K562 (cell line): ENCODE results near the gene MYL11. TPM values are rescaled to one million over a fixed set of nuclear protein-coding genes. Genes with fewer than 3 reads are reported as not detected.

ENCODE experiments used
- BMI1 ChIP-seq: fragments of 150-350 bp; IDR thresholded peaks from 2 replicates; pipeline ENCODE4 v1.6.1; 2014; ENCODE audit warnings: low read length
- CBFA2T2 ChIP-seq: fragments of 450-650 bp; conservative IDR thresholded peaks from 2 replicates; pipeline ENCODE4 v1.6.1; 2017; ENCODE audit warnings: mild to moderate bottlenecking
- MCM3 ChIP-seq: fragments of 450-650 bp; IDR thresholded peaks from 2 replicates; pipeline ENCODE4 v1.6.1; 2016
- MEF2A ChIP-seq: IDR thresholded peaks from 2 replicates; pipeline ENCODE4 v1.6.1; 2011; ENCODE audit warnings: low read depth, mild to moderate bottlenecking, low read length, moderate library complexity; ENCODE audit not compliant: control insufficient read depth
- PURB ChIP-seq: sonication (generic); formaldehyde crosslinking; IDR thresholded peaks from 2 replicates; pipeline ENCODE4 v1.9.0; 2021; ENCODE audit warnings: low read depth, mild to moderate bottlenecking, missing genetic modification reagents
- RBM15 ChIP-seq: fragments of 200-400 bp; formaldehyde crosslinking; IDR thresholded peaks from 2 replicates; pipeline ENCODE4 v1.6.1; 2018; ENCODE audit warnings: mild to moderate bottlenecking, low read length, moderate library complexity; ENCODE audit not compliant: insufficient read depth
- SOX6 ChIP-seq: fragments of 450-650 bp; IDR thresholded peaks from 2 replicates; pipeline ENCODE4 v1.6.1; 2014; ENCODE audit warnings: mild to moderate bottlenecking
- SUPT5H ChIP-seq: fragments of 450-650 bp; IDR thresholded peaks from 2 replicates; pipeline ENCODE4 v1.6.1; 2016
- TAL1 ChIP-seq: fragments of 450-650 bp; IDR thresholded peaks from 2 replicates; pipeline ENCODE4 v1.6.1; 2016; ENCODE audit warnings: mild to moderate bottlenecking
- TCF3 ChIP-seq: sonication (generic); formaldehyde crosslinking; IDR thresholded peaks from 2 replicates; pipeline ENCODE4 v1.4.0; 2020; ENCODE audit warnings: mild to moderate bottlenecking, missing genetic modification reagents
- TEAD4 ChIP-seq, 2 experiments: sonication (generic) in 1 of 2; formaldehyde crosslinking in 1 of 2; IDR thresholded peaks; 2 replicates each; pipeline versions ENCODE4 v1.6.1 to v1.8.0; 2012 to 2022; ENCODE audit warnings: borderline replicate concordance in 1 of 2, inconsistent platforms in 1 of 2, low read length in 1 of 2, mild to moderate bottlenecking in 1 of 2, missing genetic modification reagents in 1 of 2
- polyA plus RNA-seq, 8 experiments: library from polyadenylated mRNA; depleted of rRNA in 4 of 8; stranded (reverse) in 5 of 8; unstranded in 3 of 8; fragments of >200 nt; fragmentation: Nextera tagmentation in 2 of 8; fragmentation: Illumina TruSeq in 1 of 8; extraction: Ambion mirVana in 2 of 8; extraction: Trizol in 1 of 8; gene quantifications; 2 replicates each; pipeline versions ENCODE4 v1.2.1 to v1.2.3, GENCODE V29; 2011 to 2014; ENCODE audit warnings: inconsistent platforms in 1 of 8, missing spikeins in 1 of 8
- total RNA-seq, 7 experiments: library from RNA; depleted of rRNA in 6 of 7; stranded (reverse); fragments of >200 nt in 6 of 7; fragmentation: Illumina TruSeq in 2 of 7; extraction: Trizol in 2 of 7; gene quantifications; 2 replicates each; pipeline versions ENCODE4 v1.2.1 to v1.2.3, GENCODE V29; 2011 to 2021; ENCODE audit warnings: low replicate concordance in 1 of 7
- TF ChIP-seq, protein P1 (sequence below), 2 experiments: IDR thresholded peaks; 2 replicates each; pipeline ENCODE4 v1.6.1; 2012; ENCODE audit warnings: improper control_type of control experiment in 2 of 2, low read depth in 2 of 2, low read length in 2 of 2, borderline replicate concordance in 1 of 2
- TF ChIP-seq, protein P2 (sequence below): fragments of 250-450 bp; sonication (Bioruptor Pico); IDR thresholded peaks from 2 replicates; pipeline ENCODE4 v1.8.0; 2022; ENCODE audit warnings: moderate library complexity, mild to moderate bottlenecking, inconsistent platforms
- TF ChIP-seq, protein P3 (sequence below): sonication (generic); formaldehyde crosslinking; IDR thresholded peaks from 2 replicates; pipeline ENCODE4 v1.8.0; 2023; ENCODE audit warnings: mild to moderate bottlenecking, missing genetic modification reagents
- TF ChIP-seq, protein P4 (sequence below): sonication (generic); formaldehyde crosslinking; IDR thresholded peaks from 2 replicates; pipeline ENCODE4 v1.8.0; 2022; ENCODE audit warnings: mild to moderate bottlenecking, missing genetic modification reagents
- TF ChIP-seq, protein P5 (sequence below): fragments of 450-650 bp; conservative IDR thresholded peaks from 2 replicates; pipeline ENCODE4 v1.6.1; 2016; ENCODE audit warnings: missing genetic modification characterization, low read depth, mild to moderate bottlenecking, control low read depth, missing compliant biosample characterization

The MYL11 gene
- total and polyA plus RNA-seq, 9 of the 15 experiments (the other 6 are each of a cell fraction or from before 2014, with no cell fraction given), result 0.31 to 1.5 (median 0.73) TPM; not detected in 4

DNA sequence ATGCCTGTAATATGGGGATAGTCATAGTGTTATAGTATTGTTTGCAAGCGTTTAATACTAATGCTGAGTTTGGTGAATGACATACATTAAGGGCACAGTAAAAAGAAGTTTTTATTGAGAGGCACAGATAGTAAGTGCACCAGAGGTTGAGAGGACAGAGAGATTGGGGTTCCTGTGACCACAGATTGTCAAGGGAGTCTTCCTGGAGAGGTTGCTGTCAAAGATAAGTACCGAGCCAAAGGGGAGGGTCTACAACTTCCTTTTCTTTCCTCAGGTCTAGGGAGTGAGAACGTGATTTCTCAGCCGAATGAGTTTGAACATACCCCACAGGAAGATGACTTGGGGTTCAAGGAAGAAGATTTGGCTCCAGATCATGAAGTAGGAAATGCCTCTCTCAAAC is 22.5 kb downstream of the MYL11 start (continued):
- TF ChIP-seq, protein P1, sequence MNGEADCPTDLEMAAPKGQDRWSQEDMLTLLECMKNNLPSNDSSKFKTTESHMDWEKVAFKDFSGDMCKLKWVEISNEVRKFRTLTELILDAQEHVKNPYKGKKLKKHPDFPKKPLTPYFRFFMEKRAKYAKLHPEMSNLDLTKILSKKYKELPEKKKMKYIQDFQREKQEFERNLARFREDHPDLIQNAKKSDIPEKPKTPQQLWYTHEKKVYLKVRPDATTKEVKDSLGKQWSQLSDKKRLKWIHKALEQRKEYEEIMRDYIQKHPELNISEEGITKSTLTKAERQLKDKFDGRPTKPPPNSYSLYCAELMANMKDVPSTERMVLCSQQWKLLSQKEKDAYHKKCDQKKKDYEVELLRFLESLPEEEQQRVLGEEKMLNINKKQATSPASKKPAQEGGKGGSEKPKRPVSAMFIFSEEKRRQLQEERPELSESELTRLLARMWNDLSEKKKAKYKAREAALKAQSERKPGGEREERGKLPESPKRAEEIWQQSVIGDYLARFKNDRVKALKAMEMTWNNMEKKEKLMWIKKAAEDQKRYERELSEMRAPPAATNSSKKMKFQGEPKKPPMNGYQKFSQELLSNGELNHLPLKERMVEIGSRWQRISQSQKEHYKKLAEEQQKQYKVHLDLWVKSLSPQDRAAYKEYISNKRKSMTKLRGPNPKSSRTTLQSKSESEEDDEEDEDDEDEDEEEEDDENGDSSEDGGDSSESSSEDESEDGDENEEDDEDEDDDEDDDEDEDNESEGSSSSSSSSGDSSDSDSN (IDR thresholded peaks at IDR 0.05; ENCODE audit: borderline replicate concordance in 1 of 2, low read depth in 2 of 2, low read length in 2 of 2), result no peak
- TF ChIP-seq, protein P2, sequence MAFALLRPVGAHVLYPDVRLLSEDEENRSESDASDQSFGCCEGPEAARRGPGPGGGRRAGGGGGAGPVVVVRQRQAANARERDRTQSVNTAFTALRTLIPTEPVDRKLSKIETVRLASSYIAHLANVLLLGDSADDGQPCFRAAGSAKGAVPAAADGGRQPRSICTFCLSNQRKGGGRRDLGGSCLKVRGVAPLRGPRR (CRISPR knock-in tag), result no peak
- TF ChIP-seq SUPT5H (no peak), MEF2A (no peak), TEAD4 (IDR thresholded peaks at IDR 0.05; ENCODE audit: low read length) (peak; percentile 45), TEAD4 (CRISPR knock-in tag; IDR thresholded peaks at IDR 0.05; ENCODE audit: borderline replicate concordance) (no peak), SOX6 (no peak), RBM15 (no peak), PURB (CRISPR knock-in tag) (no peak), MCM3 (no peak), CBFA2T2 (peak; percentile 57; the same call in 1 of the 2 replicates), TCF3 (CRISPR knock-in tag) (peak; percentile 72), BMI1 (no peak), TAL1 (0 out of 2 replicates have a peak, but pooled peaks have one; percentile 29)
- TF ChIP-seq, protein P3, sequence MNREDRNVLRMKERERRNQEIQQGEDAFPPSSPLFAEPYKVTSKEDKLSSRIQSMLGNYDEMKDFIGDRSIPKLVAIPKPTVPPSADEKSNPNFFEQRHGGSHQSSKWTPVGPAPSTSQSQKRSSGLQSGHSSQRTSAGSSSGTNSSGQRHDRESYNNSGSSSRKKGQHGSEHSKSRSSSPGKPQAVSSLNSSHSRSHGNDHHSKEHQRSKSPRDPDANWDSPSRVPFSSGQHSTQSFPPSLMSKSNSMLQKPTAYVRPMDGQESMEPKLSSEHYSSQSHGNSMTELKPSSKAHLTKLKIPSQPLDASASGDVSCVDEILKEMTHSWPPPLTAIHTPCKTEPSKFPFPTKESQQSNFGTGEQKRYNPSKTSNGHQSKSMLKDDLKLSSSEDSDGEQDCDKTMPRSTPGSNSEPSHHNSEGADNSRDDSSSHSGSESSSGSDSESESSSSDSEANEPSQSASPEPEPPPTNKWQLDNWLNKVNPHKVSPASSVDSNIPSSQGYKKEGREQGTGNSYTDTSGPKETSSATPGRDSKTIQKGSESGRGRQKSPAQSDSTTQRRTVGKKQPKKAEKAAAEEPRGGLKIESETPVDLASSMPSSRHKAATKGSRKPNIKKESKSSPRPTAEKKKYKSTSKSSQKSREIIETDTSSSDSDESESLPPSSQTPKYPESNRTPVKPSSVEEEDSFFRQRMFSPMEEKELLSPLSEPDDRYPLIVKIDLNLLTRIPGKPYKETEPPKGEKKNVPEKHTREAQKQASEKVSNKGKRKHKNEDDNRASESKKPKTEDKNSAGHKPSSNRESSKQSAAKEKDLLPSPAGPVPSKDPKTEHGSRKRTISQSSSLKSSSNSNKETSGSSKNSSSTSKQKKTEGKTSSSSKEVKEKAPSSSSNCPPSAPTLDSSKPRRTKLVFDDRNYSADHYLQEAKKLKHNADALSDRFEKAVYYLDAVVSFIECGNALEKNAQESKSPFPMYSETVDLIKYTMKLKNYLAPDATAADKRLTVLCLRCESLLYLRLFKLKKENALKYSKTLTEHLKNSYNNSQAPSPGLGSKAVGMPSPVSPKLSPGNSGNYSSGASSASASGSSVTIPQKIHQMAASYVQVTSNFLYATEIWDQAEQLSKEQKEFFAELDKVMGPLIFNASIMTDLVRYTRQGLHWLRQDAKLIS, result no peak
- TF ChIP-seq, protein P4, sequence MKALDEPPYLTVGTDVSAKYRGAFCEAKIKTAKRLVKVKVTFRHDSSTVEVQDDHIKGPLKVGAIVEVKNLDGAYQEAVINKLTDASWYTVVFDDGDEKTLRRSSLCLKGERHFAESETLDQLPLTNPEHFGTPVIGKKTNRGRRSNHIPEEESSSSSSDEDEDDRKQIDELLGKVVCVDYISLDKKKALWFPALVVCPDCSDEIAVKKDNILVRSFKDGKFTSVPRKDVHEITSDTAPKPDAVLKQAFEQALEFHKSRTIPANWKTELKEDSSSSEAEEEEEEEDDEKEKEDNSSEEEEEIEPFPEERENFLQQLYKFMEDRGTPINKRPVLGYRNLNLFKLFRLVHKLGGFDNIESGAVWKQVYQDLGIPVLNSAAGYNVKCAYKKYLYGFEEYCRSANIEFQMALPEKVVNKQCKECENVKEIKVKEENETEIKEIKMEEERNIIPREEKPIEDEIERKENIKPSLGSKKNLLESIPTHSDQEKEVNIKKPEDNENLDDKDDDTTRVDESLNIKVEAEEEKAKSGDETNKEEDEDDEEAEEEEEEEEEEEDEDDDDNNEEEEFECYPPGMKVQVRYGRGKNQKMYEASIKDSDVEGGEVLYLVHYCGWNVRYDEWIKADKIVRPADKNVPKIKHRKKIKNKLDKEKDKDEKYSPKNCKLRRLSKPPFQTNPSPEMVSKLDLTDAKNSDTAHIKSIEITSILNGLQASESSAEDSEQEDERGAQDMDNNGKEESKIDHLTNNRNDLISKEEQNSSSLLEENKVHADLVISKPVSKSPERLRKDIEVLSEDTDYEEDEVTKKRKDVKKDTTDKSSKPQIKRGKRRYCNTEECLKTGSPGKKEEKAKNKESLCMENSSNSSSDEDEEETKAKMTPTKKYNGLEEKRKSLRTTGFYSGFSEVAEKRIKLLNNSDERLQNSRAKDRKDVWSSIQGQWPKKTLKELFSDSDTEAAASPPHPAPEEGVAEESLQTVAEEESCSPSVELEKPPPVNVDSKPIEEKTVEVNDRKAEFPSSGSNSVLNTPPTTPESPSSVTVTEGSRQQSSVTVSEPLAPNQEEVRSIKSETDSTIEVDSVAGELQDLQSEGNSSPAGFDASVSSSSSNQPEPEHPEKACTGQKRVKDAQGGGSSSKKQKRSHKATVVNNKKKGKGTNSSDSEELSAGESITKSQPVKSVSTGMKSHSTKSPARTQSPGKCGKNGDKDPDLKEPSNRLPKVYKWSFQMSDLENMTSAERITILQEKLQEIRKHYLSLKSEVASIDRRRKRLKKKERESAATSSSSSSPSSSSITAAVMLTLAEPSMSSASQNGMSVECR (CRISPR knock-in tag), result no peak
- TF ChIP-seq, protein P5, sequence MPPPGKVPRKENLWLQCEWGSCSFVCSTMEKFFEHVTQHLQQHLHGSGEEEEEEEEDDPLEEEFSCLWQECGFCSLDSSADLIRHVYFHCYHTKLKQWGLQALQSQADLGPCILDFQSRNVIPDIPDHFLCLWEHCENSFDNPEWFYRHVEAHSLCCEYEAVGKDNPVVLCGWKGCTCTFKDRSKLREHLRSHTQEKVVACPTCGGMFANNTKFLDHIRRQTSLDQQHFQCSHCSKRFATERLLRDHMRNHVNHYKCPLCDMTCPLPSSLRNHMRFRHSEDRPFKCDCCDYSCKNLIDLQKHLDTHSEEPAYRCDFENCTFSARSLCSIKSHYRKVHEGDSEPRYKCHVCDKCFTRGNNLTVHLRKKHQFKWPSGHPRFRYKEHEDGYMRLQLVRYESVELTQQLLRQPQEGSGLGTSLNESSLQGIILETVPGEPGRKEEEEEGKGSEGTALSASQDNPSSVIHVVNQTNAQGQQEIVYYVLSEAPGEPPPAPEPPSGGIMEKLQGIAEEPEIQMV, result no peak
